GM21528 (cell line): ENCODE measurements around the gene ZNF213.
"Not testable (repeated sequence)": the region's sequence is repeated elsewhere in the genome, so short reads cannot be mapped to it uniquely, and the experiment has no call there.

Experiments used
- ATAC-seq: cut with Tn5 transposase; IDR thresholded peaks from one replicate; pipeline ENCODE4 v1.9.1; 2021; ENCODE audit warnings: mild to moderate bottlenecking, moderate library complexity; ENCODE audit not compliant: unreplicated experiment, low FRiP score

ZNF213 gene

GRCh38 chr16:3123986-3124886, 10.6 kb upstream of the ZNF213 start:
- peak; percentile 83 for ATAC-seq

DNA sequence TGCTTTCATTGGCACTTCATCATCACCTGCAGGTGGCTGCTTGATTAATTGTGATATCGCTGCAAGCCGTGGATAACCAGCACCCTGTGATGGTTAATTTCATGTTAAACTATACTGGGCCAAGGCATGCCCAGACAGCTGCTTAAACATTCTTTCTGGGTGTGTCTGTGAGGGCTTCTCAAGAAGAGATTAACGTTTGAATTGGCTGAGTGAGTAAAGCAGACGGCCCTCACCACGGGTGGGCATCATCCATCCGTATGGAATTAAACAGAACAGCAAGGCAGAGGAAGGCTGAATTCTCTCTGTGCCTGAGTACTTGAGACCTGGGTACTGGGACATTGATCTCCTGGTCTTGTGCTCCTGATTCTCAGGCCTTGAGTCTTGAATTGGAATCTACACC, 7.1 kb upstream of the ZNF213 start:
- ATAC-seq, result no peak

- no peak for ATAC-seq
Measured at GRCh38 chr16:3129137-3130131, 5.4 kb upstream of the ZNF213 start.

DNA sequence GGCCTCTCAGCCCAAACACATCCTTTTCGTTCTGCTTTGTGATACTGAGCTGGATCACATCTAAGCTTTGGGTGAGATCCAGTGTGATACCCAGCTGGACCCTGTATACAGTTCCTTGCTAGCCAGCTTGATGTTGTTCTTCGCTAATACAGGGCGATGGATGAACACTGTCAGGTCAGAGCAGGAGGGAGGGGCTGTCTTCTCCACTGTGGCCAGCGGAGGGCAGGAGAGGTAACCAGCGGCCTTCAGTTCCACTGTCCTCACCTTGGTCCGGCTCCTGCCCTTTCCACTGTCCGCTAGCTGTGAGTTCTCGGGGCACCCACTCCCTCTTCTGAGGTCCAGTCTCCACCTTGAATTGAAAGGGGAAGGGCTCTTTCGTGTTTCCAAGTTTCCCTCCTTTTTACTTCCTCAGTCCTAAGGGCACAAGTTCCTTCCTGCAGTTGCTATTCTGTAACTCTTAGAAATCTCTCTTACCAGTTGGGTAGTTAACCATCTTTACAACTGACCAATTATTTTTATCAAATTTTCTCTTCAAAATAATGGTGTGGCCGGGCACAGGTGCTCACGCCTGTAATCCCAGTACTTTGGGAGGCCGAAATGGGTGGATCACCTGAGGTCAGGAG, 3.0 kb upstream of the ZNF213 start:
- ATAC-seq, result no peak

DNA sequence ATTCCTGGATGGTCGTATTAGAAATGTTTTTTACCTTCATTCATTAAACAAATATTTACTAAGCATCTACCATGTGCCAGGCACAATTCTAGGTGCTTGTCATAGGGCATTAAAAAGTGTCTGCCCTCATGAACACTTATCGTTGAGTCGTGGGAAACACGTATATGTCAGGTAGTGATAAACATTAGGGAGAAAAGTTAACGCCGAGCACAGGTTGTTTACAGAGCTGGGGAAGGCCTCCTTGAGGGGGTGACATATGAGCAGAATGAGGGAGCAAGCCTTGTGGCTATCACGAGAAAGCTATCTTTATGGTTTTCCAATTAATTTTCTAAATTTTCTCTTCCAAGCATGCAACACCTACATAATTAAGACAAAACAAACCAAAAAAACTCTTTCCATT, 985 bp upstream of the ZNF213 start:
- no peak for ATAC-seq

- no peak for ATAC-seq
Measured at GRCh38 chr16:3135126-3135715, 392 bp downstream of the ZNF213 start.

DNA sequence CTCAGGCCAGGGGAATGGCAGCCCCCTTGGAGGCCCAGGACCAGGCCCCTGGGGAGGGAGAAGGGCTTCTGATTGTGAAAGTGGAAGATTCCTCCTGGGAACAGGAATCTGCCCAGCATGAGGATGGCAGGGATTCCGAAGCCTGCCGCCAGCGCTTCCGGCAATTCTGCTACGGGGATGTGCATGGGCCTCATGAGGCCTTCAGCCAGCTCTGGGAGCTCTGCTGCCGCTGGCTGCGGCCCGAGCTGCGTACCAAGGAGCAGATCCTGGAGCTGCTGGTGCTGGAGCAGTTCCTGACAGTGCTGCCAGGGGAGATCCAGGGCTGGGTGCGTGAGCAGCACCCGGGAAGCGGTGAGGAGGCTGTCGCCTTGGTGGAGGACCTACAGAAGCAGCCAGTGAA, 2.4 kb downstream of the ZNF213 start:
- no peak for ATAC-seq

DNA sequence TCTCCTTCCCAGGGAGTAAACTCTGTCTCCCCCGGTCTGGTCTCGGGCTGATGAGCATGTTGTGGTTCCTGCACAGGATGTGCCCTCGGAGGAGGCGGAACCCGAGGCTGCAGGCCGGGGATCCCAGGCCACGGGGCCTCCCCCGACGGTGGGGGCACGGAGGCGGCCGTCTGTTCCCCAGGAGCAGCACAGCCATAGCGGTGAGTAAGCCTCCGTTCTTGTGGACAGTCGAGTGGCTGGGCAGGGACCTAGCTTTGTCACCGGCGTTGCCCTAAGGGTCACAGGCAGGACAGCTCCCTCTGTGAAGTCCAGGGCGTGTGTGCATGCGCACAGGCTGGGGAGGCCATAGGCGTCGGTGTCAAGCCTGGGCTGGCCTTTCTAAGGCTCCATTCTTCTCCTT, 3.5 kb downstream of the ZNF213 start:
- no peak for ATAC-seq

DNA sequence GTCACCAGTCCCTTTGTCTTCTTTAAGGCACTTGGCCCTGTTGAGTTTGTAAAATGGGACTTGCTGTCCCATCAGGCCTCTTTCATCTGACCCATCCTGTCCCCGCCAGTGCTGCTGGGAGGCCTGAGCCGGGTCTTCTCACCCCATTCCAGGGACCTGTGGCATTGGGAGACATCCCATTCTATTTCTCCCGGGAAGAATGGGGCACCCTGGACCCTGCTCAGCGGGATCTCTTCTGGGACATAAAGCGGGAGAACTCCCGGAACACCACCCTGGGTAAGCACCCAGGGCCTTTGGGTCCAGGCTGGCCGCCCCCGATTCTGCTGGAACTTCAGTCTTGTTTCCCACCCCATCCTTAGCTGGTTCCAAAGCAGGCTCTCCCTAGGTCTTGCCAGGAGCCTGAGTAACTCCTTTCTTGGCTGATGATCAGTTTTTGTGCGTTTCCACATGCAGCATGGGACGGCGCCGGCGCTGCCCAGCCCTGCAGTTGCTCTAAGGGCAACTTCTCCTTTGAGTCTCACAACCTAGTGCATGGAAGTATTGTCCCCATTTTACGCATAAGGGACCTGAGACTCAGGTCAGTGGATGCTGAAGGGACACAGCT, 4.1 kb downstream of the ZNF213 start:
- ATAC-seq, result no peak

GRCh38 chr16:3139561-3139960, 4.7 kb downstream of the ZNF213 start:
- ATAC-seq, result not testable (repeated sequence)

DNA sequence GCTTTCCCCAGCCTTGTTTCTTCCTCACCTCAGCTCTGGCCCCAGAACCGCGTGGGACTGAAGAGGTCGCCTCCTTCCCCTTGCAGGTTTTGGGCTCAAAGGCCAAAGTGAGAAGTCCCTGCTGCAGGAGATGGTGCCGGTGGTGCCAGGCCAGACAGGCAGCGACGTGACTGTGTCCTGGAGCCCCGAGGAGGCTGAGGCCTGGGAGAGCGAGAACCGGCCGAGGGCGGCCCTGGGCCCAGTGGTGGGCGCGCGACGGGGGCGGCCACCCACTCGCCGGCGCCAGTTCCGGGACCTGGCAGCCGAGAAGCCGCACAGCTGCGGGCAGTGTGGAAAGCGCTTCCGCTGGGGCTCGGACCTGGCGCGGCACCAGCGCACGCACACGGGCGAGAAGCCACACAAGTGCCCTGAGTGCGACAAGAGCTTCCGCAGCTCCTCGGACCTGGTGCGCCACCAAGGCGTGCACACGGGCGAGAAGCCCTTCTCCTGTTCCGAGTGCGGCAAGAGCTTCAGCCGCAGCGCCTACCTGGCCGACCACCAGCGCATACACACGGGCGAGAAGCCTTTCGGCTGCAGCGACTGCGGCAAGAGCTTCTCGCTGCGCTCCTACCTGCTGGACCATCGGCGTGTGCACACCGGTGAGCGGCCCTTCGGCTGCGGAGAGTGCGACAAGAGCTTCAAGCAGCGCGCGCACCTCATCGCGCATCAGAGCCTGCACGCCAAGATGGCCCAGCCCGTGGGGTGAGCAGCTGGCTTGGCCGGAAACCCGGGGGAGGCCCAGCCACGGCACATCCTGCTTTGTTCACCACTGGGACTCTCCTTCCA, 6.0 kb downstream of the ZNF213 start:
- no peak for ATAC-seq

DNA sequence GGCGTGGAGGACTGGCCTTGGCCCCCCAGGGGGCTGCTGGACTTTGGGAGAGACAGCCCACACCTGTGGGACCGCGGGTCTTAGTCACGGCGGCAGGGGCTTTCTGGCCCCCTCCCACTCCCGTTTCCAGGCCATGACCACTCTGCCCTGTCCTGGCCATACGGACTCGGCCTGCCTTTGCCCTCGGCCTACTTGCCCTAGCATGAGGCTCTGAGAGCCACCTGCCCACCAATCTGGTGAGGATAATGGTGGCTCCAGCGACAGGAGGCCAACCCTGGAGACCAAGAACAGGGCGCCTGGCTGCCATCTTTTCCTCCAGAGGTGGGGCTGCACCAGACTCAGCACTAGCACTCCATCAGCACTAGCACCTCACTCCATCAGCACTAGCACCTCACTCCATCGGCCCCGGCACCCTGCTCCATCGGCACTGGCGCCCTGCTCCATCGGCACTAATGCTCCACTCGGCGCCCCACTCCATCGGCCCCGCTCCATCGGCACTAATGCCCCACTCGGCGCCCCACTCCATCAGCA, 7.0 kb downstream of the ZNF213 start:
- ATAC-seq, result no peak

DNA sequence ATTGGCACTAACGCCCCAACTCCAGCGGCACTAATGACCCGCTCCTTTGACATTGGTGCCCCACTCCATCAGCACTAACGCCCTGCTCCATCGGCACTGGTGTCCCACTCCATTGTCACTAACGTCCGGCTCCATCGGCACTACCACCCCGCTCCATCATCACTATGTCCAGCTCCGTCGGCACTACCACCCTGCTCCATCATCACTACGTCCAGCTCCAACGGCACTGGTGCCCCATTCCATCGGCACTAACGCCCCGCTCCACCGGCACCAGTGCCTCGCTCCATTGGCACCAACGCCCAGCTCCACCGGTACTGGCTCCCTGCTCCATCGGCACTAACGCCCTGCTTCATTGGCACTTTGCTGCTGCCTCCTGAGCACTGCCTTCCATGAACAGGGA, 7.5 kb downstream of the ZNF213 start:
- no peak for ATAC-seq

- ATAC-seq, result no peak
Measured at GRCh38 chr16:3142770-3143169, 7.9 kb downstream of the ZNF213 start.

GRCh38 chr16:3143189-3143588, 8.4 kb downstream of the ZNF213 start:
- ATAC-seq, result no peak

- no peak for ATAC-seq
Measured at GRCh38 chr16:3143598-3144320, 8.9 kb downstream of the ZNF213 start.

DNA sequence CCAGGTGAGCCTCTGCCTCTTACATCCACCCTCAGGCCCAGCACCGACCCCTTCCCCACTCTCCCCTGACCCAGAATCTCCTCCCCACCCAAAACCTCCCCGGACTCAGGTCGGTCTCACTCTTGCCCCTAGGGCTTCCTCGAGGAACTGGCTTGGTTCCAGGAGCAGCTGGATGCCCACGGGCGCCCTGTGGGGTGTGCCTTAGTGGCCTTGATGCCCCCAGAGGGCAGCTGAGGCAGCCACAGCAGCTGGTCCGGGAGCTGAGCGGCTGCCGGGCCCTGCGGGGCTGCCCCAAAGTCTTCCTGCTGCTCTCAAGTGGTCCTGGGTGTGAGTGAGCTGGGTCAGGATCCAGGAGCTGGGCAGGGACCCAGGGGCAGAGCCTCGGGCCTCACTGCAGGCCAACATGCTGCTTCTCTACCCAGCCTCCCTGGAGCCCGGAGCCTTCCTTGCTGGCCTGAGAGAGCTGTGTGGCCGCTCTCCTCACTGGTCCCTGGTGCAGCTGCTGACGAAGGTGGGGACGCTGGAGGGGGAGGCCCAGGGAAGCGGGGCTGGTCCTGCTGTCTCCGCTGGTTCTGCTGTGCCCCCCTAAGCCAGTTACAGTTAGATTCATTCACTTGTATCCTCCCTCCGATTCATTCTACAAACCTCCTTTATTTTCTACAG, 9.6 kb downstream of the ZNF213 start:
- ATAC-seq, result no peak

GRCh38 chr16:3145151-3145550, 10.3 kb downstream of the ZNF213 start:
- no peak for ATAC-seq
